Effector CD4-positive, alpha-beta T cell (primary cell): ENCODE data around the gene ACP4.
"Not testable (repeated sequence)": the region's sequence is repeated elsewhere in the genome, so short reads cannot be mapped to it uniquely, and the experiment has no call there.

Source experiments
- DNase-seq: peaks from one replicate; pipeline ENCODE4 v3.0.0-alpha.2; 2020

Gene ACP4

GRCh38 chr19:50777830-50778303 is 12.3 kb upstream of the ACP4 start:
- DNase-seq, result no peak

- DNase-seq, result no peak
Observed at GRCh38 chr19:50778906-50779430, 11.2 kb upstream of the ACP4 start.

- DNase-seq, result no peak
Observed at GRCh38 chr19:50779504-50780457, 10.4 kb upstream of the ACP4 start.

- DNase-seq, result no peak
Observed at GRCh38 chr19:50780753-50781435, 9.3 kb upstream of the ACP4 start.

- DNase-seq, result not testable (repeated sequence)
Observed at GRCh38 chr19:50783848-50784152, 6.4 kb upstream of the ACP4 start.

GRCh38 chr19:50784710-50785109 is 5.5 kb upstream of the ACP4 start:
- no peak for DNase-seq

- no peak for DNase-seq
Observed at GRCh38 chr19:50785329-50785728, 4.9 kb upstream of the ACP4 start.

GRCh38 chr19:50790922-50791467 is 780 bp downstream of the ACP4 start:
- no peak for DNase-seq

GRCh38 chr19:50791594-50792271 is 1.5 kb downstream of the ACP4 start:
- no peak for DNase-seq

- no peak for DNase-seq
Observed at GRCh38 chr19:50792272-50793250, 2.3 kb downstream of the ACP4 start.

GRCh38 chr19:50793558-50794065 is 3.4 kb downstream of the ACP4 start:
- no peak for DNase-seq

- DNase-seq, result no peak
Observed at GRCh38 chr19:50794074-50794875, 4.1 kb downstream of the ACP4 start.

GRCh38 chr19:50794876-50795663 is 4.9 kb downstream of the ACP4 start:
- DNase-seq, result no peak

- DNase-seq, result no peak
Observed at GRCh38 chr19:50795664-50796073, 5.5 kb downstream of the ACP4 start.

- no peak for DNase-seq
Observed at GRCh38 chr19:50796128-50796633, 6.0 kb downstream of the ACP4 start.

GRCh38 chr19:50796634-50797428 is 6.6 kb downstream of the ACP4 start:
- DNase-seq, result no peak

- no peak for DNase-seq
Observed at GRCh38 chr19:50797429-50797780, 7.2 kb downstream of the ACP4 start.

GRCh38 chr19:50797781-50798658 is 7.8 kb downstream of the ACP4 start:
- no peak for DNase-seq
